ENCODE results near the gene ATP2B1.

The ATP2B1 gene

DNA sequence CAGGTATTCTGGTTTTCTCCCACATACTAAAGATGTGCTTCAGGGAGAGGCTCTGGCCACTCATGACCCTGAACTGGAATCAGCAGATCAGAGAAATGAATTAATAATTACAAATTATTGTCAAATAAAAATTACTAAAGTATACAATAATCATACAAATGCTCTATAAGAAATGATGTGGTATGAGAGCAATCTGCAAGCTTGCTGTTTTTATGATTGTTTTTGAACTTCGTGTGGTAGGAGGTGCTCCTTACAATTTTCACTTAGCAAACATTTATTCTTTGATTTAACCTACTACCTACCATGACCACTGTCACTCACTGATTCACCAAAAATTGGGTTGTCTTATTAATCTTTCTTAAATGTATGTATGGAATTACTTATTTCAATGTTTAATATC, 16.2 kb downstream of the ATP2B1 start:
- DNase-seq (ENCODE audit: low read depth) = no peak

DNA sequence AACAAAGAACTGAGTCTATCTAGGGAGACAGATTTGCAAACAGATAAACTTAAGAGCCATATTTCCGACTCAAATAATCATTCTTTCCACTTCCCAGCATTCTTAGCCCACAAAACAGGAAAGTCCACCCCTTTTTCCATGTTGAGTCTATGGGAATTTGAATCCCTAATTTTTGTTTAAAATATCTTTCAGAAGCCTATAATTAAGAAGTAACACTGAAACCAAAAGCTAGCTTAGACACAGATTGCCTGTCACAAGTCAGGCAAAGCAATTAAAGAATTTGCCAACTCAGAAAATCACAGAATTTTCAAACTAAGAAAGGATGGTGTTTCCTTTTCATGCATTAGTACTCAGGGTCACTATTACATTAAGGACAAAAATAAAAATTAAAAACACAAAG, 17.0 kb downstream of the ATP2B1 start:
- no peak for DNase-seq (ENCODE audit: low read depth)

DNA sequence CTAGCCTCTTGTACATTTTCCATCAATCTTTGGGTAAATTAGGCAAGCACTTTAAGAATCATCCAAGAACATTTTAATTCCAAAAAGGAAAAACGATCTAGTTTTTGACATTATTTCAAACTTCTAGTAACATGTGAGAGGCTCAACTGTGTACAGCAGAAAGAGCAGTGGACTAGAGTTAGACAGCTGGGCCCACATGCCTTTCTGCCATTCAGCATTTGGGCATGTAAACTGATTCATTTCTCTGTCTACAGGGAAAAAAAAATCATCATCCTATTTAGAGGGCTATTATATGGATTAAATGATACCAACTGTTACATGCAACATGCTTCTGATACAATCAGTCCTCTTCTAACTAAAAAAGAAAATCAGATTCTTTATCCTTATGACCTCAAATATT, 17.7 kb downstream of the ATP2B1 start:
- no peak for DNase-seq (ENCODE audit: low read depth)

DNA sequence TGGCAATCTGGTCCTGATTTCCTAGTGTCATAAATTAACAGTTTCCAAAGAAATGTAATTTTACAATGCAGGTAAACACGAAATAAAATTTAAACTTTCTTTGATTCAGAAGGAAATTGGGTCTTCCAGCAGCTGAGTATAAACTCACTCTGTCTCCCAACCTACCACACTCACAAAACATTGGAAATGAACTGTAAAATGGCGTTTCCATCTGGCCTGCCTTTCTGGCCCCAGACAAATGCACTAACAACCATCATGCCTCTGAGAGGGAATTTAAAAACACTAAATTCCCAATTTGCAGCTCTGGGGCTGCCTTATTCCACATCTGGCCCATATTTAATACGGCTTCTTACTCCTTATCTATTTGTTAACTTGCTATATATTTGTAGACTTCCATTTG, 19.3 kb downstream of the ATP2B1 start:
- DNase-seq (ENCODE audit: low read depth) = no peak

DNA sequence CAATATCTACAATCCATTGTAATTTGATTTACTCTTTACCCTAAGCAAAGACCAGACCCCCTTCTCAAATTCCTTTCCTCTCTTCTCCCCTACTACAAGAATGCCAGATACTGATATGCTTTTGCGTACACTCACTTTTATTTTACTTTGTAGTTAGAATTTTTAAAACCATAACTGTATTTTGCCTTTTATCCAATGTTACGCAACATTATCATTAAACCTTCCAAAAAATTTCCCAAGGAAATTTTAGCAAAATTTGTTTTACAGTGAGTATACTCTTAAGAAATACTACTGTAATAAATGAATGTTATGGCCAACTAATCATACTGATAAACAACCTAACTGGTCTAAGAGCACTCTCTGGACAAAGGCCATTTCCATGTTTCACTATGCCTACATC, 22.3 kb downstream of the ATP2B1 start:
- DNase-seq (ENCODE audit: low read depth) = no peak

DNA sequence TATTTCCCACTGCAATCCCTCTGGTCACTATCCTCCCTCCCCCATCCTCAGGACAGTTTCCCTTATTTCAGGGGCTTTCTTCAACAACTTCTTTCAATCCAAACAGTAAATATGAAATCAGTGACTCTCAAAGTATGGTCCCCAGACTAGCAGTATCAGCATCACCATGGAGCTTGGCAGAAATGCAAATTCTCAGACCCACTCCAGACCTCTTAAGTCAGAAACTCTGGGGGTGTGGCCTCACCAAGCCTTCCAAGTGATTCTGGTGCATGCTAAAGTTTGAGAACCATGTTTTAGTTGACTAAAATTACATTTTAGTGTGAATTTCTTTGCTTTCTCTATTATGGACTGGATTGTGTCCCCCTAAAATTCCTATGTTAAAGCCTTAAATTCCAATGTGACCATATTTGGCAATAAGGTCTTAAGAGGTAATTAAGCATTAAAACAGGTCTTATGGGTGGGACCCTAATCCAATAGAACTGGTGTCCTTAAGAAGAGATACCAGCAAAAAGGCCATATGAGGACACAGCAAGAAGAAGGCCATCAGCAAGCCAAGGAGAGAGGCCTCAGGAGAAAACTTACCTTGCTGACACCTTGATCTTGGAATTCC, 23.2 kb downstream of the ATP2B1 start:
- DNase-seq (ENCODE audit: low read depth) = no peak

DNA sequence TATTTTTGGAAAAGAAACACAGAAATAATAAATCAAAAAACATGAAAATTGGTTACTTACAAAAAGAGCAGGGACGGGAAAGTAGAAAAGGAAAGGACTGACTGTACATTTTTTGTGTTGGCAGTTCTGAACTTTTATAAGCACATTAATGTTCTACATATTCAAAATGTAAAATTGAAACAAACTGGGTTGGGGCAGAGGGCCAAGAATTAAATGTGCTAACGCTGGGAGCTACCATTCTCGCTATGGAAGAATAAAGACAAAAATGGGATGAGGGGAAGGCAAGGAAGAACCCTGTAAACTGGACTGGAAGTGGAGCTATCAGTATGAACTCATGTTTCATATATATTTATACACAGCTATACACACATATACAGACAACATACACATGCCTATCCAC, 24.5 kb downstream of the ATP2B1 start:
- DNase-seq (ENCODE audit: low read depth) = no peak

DNA sequence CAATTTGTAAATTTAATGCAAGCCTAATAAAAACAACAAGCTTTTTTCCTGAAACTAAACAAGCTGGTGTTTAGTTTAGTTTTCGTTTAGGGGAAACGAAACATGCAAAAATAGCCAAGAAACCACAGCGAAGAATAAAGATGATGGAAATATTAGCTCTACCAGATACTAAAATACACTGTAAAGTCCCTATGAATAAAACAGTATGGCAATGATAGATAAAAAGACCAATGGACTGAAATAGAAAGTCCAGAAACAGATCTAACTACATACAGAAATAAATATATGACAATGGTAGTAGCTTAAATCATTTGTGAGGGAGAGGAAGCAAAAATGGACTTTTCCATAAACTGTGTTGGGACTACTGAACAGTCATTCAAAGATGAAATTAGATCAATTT, 26.4 kb downstream of the ATP2B1 start:
- no peak for DNase-seq (ENCODE audit: low read depth)

DNA sequence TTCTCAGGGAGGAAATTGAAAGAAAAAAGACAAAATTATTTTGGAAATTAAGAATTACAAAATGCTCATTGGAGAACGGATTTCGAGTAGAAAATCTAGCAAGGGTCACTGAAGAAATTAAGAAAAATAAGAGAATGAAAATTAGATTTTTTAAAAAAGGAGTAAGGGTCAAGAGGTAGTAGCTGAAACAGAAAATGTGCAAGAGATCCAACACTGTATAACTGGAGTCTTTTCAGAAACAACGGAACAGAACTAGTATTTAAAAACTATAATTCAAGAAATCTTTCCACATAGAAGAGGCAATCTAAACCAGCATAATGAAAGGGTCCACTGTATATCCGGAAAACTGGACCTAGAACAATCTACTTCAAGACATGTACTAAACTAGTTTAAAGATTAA, 28.2 kb downstream of the ATP2B1 start:
- DNase-seq (ENCODE audit: low read depth) = no peak

DNA sequence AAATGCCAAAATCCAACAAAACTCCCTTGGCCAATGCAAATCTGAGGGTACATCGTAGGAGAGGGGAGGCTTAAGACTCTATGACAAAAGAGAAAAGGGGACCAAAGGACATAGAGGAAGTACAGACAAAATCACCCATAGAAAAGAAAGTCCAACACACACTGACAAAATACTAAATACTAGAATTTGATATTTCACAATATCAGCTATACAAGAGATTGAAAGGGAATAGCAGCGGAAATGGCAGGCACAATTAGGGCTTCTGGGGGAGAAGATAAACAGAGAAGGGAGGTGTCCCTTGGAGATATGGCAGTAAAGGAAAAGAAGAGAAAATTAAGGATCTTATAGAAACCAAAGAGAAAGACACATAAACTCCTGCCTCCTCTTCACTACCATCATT, 29.0 kb downstream of the ATP2B1 start:
- DNase-seq (ENCODE audit: low read depth) = no peak

DNA sequence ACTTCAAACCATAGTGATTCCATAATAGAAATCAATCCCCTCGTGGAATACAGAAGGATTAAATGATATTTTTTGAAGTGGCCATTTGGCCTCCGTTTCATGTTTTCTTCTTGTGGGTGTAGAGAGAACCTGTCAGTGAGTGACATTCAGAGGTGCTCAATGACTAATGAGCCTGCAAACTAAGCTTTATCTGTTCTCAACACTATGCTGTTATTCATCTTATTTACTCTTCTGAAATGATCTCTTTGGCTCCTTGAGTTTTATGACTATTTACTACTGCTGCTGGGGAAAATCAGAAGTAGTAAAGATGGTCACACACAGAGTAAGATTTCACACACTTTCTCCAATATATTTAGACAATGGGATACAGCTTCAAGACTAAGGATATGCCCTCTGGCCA, 30.4 kb downstream of the ATP2B1 start:
- no peak for DNase-seq (ENCODE audit: low read depth)

DNA sequence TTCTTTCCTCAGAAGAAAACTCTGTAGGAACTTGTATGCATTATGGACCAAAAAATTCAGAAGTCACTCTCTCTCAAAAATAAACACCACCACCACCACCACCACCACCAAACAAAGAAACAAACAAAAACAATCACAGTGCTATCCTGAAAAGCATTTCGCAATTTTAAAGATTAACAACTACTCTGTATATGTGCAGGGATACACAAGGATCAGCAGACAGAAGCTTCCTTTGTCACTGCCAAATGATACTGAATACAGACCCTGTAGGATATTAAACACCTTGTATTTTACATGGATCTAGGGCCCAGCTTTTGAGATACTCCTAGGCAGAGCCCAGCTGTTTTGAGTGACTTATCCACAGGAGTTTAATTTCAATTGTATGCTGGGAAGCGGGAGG, 31.7 kb downstream of the ATP2B1 start:
- no peak for DNase-seq (ENCODE audit: low read depth)

DNA sequence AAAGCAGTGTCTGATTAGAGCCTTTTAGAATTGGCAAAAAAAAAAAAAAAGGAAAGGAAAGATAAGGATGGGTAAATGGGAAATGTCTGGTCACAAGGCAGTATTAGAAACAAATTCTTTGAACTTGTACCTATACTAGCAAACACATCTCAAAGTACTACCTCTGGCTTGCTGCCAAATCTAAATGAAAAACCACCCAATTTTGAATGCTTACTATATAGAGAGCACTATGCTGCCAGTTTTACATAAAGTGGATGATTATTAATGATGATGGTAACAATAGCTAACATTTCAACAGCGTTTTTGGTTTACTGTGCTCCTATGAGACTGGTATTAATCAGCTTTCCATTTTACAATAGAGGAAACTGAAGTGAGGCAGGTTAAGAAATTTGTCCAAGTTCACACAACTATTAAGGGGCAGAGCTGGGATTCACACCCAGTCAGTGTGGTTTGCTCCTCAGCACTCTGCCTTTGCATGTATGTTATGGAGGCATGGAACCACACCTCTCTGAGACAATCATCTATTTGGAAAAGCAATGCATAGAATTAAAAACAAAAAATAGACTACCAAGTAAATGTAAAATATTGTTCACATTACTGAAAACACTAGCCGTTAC, 34.2 kb downstream of the ATP2B1 start:
- DNase-seq (ENCODE audit: low read depth) = no peak

DNA sequence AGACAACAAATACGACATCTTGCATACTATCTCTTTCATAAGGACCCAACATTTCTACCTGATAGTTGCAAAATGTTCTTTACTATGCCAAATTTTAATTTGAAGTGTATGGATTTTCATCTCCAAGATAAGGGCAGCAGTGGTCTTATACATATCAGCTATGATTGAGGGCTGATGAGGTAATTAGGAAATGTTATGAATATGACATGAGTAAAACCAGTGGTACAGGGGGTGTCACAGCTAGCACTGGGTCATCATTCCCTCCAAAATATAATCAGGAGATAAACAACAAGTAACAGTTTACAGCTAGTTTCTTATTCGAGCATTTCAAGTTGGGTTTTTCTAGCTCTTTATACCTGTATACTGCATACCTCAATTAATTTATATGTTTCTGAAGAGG, 35.0 kb downstream of the ATP2B1 start:
- no peak for DNase-seq (ENCODE audit: low read depth)

DNA sequence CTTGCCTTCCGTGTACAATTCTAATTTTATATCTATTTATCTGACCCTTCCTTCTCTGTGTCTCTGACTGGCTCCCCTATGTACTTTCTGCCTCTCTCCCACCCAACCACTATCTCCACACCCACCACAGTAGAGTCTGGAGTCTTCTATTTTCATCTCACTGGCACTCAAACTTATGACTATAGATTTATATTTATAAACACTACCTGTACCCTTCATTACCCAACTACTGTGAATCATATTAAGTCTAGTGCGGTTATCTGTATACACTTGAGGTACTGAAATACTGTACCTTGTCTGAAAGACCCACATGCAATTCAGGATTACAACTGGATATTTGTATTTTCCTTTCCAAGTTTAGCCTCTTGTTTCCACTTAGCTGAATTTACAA, 36.1 kb downstream of the ATP2B1 start:
- DNase-seq (ENCODE audit: low read depth) = no peak

DNA sequence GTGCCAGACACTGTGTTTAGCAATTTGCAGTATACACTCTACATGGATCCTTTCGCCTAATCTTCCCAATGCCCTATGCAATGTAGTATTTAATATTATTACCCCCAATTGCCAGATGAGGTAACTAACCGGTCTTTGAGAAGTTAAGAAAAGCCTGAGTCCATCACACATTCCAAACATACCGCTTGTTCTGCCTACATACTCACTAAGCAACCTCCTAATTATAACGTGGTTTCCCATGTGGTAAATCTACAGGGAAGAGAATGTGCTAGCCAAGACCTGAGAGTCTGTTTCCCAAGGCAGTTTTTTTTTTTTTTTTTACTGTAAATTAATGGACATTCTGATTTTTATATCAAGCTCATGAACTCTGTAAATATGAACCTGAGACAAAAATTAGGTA, 37.2 kb downstream of the ATP2B1 start:
- DNase-seq (ENCODE audit: low read depth) = no peak

DNA sequence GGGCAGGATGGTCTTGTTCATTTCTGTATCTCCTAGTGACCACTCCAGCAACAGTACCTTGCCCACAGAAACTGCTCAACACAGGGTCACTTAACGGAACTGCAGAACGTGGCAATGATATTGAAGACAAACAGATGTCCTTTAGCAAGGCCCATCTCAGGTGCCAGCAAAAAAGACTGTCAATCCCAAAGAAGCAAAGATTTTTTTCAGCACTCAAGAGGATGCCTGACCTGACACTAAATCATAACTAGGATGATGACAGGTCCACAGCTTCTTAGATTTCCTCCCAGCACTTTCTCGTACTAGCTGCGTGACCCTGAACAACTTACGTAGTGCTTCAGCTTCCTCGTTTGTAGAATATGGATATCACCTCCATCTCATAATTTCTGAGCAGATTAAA, 39.4 kb downstream of the ATP2B1 start:
- no peak for DNase-seq (ENCODE audit: low read depth)

DNA sequence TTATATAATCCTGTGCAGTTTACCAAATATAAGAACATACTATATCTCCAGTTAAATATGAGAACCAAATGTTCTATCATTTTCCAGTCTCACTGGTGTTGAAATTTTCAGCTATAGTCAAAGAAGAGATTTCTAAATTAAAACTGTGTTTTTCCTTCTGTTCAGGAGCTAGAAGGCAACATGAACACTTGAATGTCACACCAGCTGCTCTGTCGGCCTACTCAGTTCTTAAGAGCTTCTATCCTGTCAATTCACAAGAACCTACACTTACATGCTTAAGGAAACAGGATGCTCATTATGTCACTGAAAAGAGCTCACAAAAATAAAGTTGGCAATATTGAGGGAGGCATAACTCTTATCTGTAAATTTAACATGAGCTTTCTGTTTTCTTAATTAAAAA, 43.1 kb downstream of the ATP2B1 start:
- DNase-seq (ENCODE audit: low read depth) = no peak

DNA sequence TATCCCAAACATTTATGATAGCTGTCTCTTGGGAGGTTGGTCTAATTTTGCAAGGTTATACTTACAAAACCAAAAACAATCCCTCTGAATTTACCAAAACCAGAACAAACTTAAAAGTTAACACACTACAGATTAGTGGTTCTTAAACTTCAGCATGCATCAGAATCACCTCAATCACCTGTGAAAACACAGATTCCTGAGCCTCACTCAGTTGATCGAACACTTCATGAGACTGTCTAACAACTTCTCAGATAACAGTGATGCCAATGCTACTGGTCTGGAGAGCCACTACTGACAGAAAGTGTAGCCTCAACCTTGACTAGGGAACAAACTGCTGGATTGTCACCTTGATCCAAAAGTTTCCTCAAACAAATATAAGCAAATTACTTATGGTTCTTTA, 44.2 kb downstream of the ATP2B1 start:
- DNase-seq (ENCODE audit: low read depth) = no peak

DNA sequence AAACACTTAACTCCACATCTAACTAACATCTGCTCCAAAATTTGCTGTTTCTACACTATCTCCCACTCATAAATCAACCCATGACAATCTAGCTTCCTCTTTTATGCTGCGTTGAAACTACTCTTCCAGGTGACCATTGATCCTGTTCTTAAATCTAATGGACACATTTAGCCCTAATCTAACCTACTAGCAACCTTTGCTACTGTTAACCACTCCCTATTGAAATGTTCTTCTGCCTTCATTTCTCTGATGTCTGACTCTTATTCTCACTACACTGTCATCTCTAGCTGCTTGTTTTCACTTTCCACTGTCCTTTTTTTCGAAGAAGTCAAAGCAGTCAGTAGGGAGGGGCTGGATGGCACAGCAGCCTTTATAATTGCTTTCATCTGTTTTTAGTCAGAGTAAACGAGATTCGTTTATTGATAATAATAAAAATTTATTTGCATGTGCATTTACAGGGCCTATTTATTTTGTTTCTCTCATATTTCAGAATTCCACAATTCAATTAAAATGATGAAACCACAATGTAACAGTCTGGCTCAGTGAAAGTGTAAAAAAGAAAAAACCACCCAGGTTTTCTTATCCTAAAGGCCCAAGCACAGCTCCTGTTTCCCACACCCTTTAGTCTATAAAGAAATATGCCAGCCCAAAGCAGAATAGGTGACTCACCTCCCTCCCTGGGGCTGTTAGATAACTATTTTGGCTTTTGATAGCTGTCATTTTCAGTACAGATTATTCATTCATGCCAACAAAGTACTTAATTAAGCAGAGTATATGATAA, 44.9 kb downstream of the ATP2B1 start:
- no peak for DNase-seq (ENCODE audit: low read depth)

DNA sequence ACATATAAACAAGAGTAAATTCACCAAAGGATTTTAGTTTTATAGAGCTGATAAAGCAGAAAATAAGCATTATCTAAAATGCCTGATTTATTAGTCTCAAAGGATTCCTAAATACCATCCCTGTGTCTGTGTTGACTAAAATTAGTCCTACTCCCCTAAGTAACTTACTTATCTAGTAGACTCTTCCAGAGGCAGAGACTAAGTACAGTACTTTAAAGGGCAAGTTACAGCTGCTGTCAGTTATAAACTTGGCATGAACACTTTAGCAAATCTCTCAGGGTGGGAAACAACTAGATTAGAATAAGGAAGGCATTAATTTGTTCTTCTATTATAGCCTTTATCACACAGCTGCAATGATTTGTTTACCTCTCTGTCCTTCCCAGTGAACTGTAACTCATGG, 46.0 kb downstream of the ATP2B1 start:
- no peak for DNase-seq (ENCODE audit: low read depth)

DNA sequence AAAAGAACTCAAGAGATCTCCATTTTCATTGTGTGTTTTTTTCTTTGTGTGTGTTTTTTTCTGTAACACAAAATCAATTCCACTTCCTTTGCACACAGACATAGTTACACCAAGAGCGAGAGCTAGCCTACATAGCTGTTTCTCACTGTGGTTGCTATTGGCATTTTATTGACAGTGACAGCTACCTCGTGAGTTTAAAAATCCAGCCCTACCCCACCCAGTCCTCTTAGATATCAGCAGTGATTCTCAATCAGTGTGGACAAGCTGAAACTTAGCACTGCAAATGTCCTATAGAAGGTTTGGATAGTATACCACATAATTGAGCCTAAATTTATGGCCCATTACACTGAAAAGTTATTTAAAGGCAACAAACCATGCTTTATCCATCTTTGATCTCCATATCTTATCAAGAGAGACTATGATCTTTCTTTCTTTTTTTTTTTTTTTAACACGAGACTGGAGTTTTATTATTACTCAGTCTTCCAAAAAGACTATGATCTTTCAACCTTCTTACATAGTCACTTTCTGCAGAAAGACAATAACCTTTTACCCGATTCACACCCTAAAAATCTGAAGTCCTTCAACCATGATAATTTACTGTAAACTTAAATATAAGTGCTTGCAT, 46.8 kb downstream of the ATP2B1 start:
- DNase-seq (ENCODE audit: low read depth) = no peak

DNA sequence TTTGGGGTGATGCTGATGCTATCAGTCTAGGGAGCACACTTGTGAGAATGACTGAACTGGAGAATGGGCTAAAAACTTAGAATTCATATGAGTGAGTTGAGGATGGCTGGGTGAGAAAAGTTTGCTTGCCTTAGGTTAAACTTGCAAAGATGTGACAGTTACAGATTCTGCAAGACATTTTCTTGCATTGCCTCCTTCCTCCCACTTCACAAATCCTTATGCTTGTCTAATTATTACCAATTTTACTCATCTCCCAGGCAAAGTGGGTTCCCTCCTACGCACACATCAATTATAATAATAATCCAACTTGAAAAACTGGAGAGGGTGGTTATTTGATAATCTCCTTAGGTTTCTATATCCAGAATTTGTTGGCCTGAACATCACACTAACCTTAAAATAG, 50.9 kb downstream of the ATP2B1 start:
- no peak for DNase-seq (ENCODE audit: low read depth)
